Measurements from ENCODE around the gene POLL.

- no peak for TF ChIP-seq CTCF (IDR thresholded peaks at IDR 0.05)
- no peak for TF ChIP-seq EP300 (IDR thresholded peaks at IDR 0.05; ENCODE audit: low read depth)
Measured at GRCh38 chr10:101614663-101615524, 26.8 kb upstream of the POLL start.

All from transverse colon (tissue), 3 donors.